K562 (cell line): ENCODE measurements around the gene DCAF15. TPM values are rescaled to one million over a fixed set of nuclear protein-coding genes. Genes with fewer than 3 reads are reported as not detected.

Experiments
- ATAC-seq: fragments of 200-7000 bp; cut with Tn5 transposase; 3 replicates; pipeline ENCODE4 v1.9.1; 2020; ENCODE audit warnings: moderate library complexity
- BruUV-seq: library from RNA; stranded (reverse); fragments of 400-500 nt; replicated peaks from 2 replicates; lab custom pipeline; 2021; lab: Mats Ljungman, UMichigan
- CTCF ChIA-PET: fragments of 300-600 bp; formaldehyde crosslinking; extraction: SDS; loops from one replicate; lab custom pipeline; 2021; ENCODE audit warnings: low intra/inter-chr PET ratio; lab: Yijun Ruan, JAX
- POLR2A ChIA-PET: fragments of 300-600, 350-650 bp; sonication (Branson Sonifier 250); formaldehyde crosslinking; extraction: SDS; loops from one replicate; lab custom pipeline; 2021; ENCODE audit warnings: antibody characterized with exemption, inconsistent platforms; lab: Yijun Ruan, JAX
- DNase-seq, 4 experiments: peaks; one replicate each; pipeline versions ENCODE4 v3.0.0 to v3.0.0-alpha.2; 2011 to 2018; ENCODE audit warnings: low spot score in 3 of 4, mixed read lengths in 3 of 4; ENCODE audit errors: extremely low read depth in 1 of 4
- FAIRE-seq: peaks from 2 replicates; lab custom pipeline; 2011; peaks lifted over from hg19 to GRCh38; lab: Jason Lieb, UNC
- H2AFZ ChIP-seq: 2 replicates; pipeline ENCODE4 v1.6.0; 2011; ENCODE audit warnings: low read depth, low read length, control low read depth, inconsistent platforms
- H3K27ac ChIP-seq: fragments of 200-600 bp; 3 replicates; pipeline ENCODE4 v1.8.0; 2011; ENCODE audit warnings: low read depth, mild to moderate bottlenecking, control low read depth, inconsistent platforms, low read length, moderate library complexity, mixed read lengths; ENCODE audit errors: extremely low read depth
- H3K27me3 ChIP-seq, 2 experiments: fragments of 300-600 bp in 1 of 2; 2 replicates in 1 of 2; 3 replicates in 1 of 2; pipeline versions ENCODE4 v1.6.0 to v1.8.0; 2011; ENCODE audit warnings: inconsistent platforms in 2 of 2, low read length in 2 of 2, mild to moderate bottlenecking in 1 of 2, mixed read lengths in 1 of 2, moderate library complexity in 1 of 2; ENCODE audit not compliant: control insufficient read depth in 2 of 2, insufficient read depth in 2 of 2
- H3K36me3 ChIP-seq: fragments of 300-600 bp; 3 replicates; pipeline ENCODE4 v1.8.0; 2011; ENCODE audit warnings: mild to moderate bottlenecking, low read length, inconsistent platforms; ENCODE audit not compliant: control insufficient read depth, insufficient read depth
- H3K4me1 ChIP-seq, 2 experiments: fragments of 200-600 bp in 1 of 2; replicated peaks in 1 of 2; 2 replicates in 1 of 2; 3 replicates in 1 of 2; pipeline versions ENCODE4 v1.5.1 to v1.8.0; 2011; ENCODE audit warnings: inconsistent platforms in 2 of 2, low read length in 2 of 2, mild to moderate bottlenecking in 1 of 2, mixed read lengths in 1 of 2, moderate library complexity in 1 of 2; ENCODE audit not compliant: control insufficient read depth in 2 of 2, insufficient read depth in 2 of 2
- H3K4me2 ChIP-seq: 2 replicates; pipeline ENCODE4 v1.6.1; 2011; ENCODE audit warnings: low read length, control low read depth, inconsistent platforms, mixed read lengths; ENCODE audit not compliant: insufficient read depth
- H3K4me3 ChIP-seq: fragments of 200-600 bp; sonication (generic), shearing (Covaris generic); 2 replicates; pipeline ENCODE4 v1.5.1; 2016; ENCODE audit warnings: control low read depth, inconsistent platforms
- H3K79me2 ChIP-seq: fragments of 200-600 bp; 3 replicates; pipeline ENCODE4 v1.8.0; 2011; ENCODE audit warnings: low read length, inconsistent platforms; ENCODE audit not compliant: control insufficient read depth, insufficient read depth
- H3K9ac ChIP-seq, 2 experiments: 2 replicates each; pipeline versions ENCODE4 v1.6.0 to v1.6.1; 2011; ENCODE audit warnings: low read depth in 2 of 2, low read length in 2 of 2, control low read depth in 1 of 2, inconsistent platforms in 1 of 2, mild to moderate bottlenecking in 1 of 2, mixed read lengths in 1 of 2; ENCODE audit not compliant: insufficient read depth in 1 of 2
- H3K9me1 ChIP-seq: one replicate; pipeline ENCODE4 v1.6.0; 2011; ENCODE audit warnings: inconsistent platforms, mild to moderate bottlenecking, low read length, moderate library complexity; ENCODE audit not compliant: control insufficient read depth, insufficient read depth
- H3K9me3 ChIP-seq: replicated peaks from 2 replicates; pipeline ENCODE4 v1.5.1; 2011; ENCODE audit warnings: low read depth, low read length, inconsistent platforms; ENCODE audit not compliant: control insufficient read depth, insufficient read depth
- H4K20me1 ChIP-seq: replicated peaks from 2 replicates; pipeline ENCODE4 v1.6.1; 2011; ENCODE audit warnings: low read length, inconsistent platforms, mixed read lengths; ENCODE audit not compliant: control insufficient read depth, insufficient read depth
- CBX1 ChIP-seq: sonication (generic); IDR thresholded peaks from 2 replicates; pipeline ENCODE4 v1.6.1; 2016; ENCODE audit warnings: antibody characterized with exemption, low read depth, mild to moderate bottlenecking
- FOXO4 ChIP-seq: fragments of 450-650 bp; formaldehyde crosslinking; IDR thresholded peaks from 2 replicates; pipeline ENCODE4 v1.4.0; 2020; ENCODE audit warnings: mild to moderate bottlenecking, moderate library complexity
- IRF2 ChIP-seq: sonication (generic); formaldehyde crosslinking; IDR thresholded peaks from 2 replicates; pipeline ENCODE4 v1.8.1; 2022; ENCODE audit warnings: mild to moderate bottlenecking, missing genetic modification reagents
- MAFG ChIP-seq: fragments of 450-650 bp; conservative IDR thresholded peaks from 2 replicates; pipeline ENCODE4 v1.6.1; 2016; ENCODE audit warnings: missing genetic modification characterization, missing compliant biosample characterization
- MTF1 ChIP-seq: fragments of 250-450 bp; sonication (Bioruptor Pico); IDR thresholded peaks from 2 replicates; pipeline ENCODE4 v1.9.0; 2021; ENCODE audit warnings: moderate library complexity, mild to moderate bottlenecking, inconsistent platforms, borderline replicate concordance
- POLR2G ChIP-seq: fragments of 200-400 bp; formaldehyde crosslinking; IDR thresholded peaks from 2 replicates; pipeline ENCODE4 v1.6.1; 2017; ENCODE audit warnings: low read depth, mild to moderate bottlenecking, antibody characterized with exemption, low read length, moderate library complexity
- RBFOX2 ChIP-seq: fragments of 200-400 bp; formaldehyde crosslinking; IDR thresholded peaks from 2 replicates; pipeline ENCODE4 v1.6.1; 2017; ENCODE audit warnings: low read depth, mild to moderate bottlenecking, low read length, moderate library complexity
- RFX7 ChIP-seq: fragments of 250-450 bp; sonication (Bioruptor Pico); IDR thresholded peaks from 2 replicates; pipeline ENCODE4 v1.5.1; 2021; ENCODE audit warnings: mild to moderate bottlenecking
- ZNF407 ChIP-seq: fragments of 450-650 bp; IDR thresholded peaks from 2 replicates; pipeline ENCODE4 v1.6.1; 2016; ENCODE audit warnings: low read depth
- ZNF830 ChIP-seq: fragments of 250-450 bp; sonication (Bioruptor Pico); IDR thresholded peaks from 2 replicates; pipeline ENCODE4 v1.5.0; 2021; ENCODE audit warnings: mild to moderate bottlenecking
- WGBS: fragments of 100-300 bp; shearing (Covaris generic); methylation state at CpG from one replicate; pipeline ENCODE4 v1.1.6; 2016; ENCODE audit warnings: low coverage, mixed read lengths; ENCODE audit not compliant: insufficient coverage; ENCODE audit errors: missing lambda C conversion rate; 5-methylcytosine and 5-hydroxymethylcytosine counted together
- in situ Hi-C: fragments of 300-500 bp; cut with MboI; formaldehyde crosslinking; loops from 4 replicates; pipeline ENCODE4 v1.15.0; 2018; ENCODE audit warnings: inconsistent platforms, mixed read lengths
- intact Hi-C: fragments of 100-400 bp; cut with micrococcal nuclease; formaldehyde crosslinking; loops from 2 replicates; pipeline ENCODE4 v1.14.2; 2022
- polyA plus RNA-seq, 8 experiments: library from polyadenylated mRNA; depleted of rRNA in 4 of 8; stranded (reverse) in 5 of 8; unstranded in 3 of 8; fragments of >200 nt; fragmentation: Nextera tagmentation in 2 of 8; fragmentation: Illumina TruSeq in 1 of 8; extraction: Ambion mirVana in 2 of 8; extraction: Trizol in 1 of 8; gene quantifications; 2 replicates each; pipeline versions ENCODE4 v1.2.1 to v1.2.3, GENCODE V29; 2011 to 2014; ENCODE audit warnings: inconsistent platforms in 1 of 8, missing spikeins in 1 of 8
- total RNA-seq, 7 experiments: library from RNA; depleted of rRNA in 6 of 7; stranded (reverse); fragments of >200 nt in 6 of 7; fragmentation: Illumina TruSeq in 2 of 7; extraction: Trizol in 2 of 7; gene quantifications; 2 replicates each; pipeline versions ENCODE4 v1.2.1 to v1.2.3, GENCODE V29; 2011 to 2021; ENCODE audit warnings: low replicate concordance in 1 of 7

The DCAF15 gene
- total and polyA plus RNA-seq, 9 of the 15 experiments (the other 6 are each of a cell fraction or from before 2014, with no cell fraction given): 0.17 to 68.5 (median 27.7) TPM

- intact Hi-C loops: loop anchor here (10.0 kb wide), 1 partner anchor 79 kb away; the partner anchor contains the start of gene IL27RA
- Histone ChIP-seq H3K4me3 (no peak overlapping the region), H3K36me3 (peaks cover 69% of the 10 kb centered on the region), H3K27ac (no peak overlapping the region), H2AFZ (no peak overlapping the region), H4K20me1 (peaks cover 4% of the 10 kb centered on the region; the same call in 1 of the 2 replicates), H3K79me2 (peaks cover 23% of the 10 kb centered on the region), H3K9me1 (no peaks in the 10 kb centered on the region), H3K4me2 (no peak overlapping the region), H3K9me3 (no peaks in the 10 kb centered on the region), H3K4me1 (peaks cover 14 to 76% of the 10 kb centered on the region in 2 experiments; a peak in 4 of 5 replicates), H3K27me3 (no peaks in the 10 kb centered on the region), H3K9ac (no peak overlapping the region)
- ATAC-seq (no peak), DNase-seq (no peak), FAIRE-seq (no peak)
- ChIA-PET POLR2A (interaction anchor here (0.6 to 0.8 kb wide), 3 partner anchors 87 to 637 kb away, joined by 3 to 4 read pairs (median 3); no protein-coding TSS in a partner anchor), CTCF (no interaction called here)
- TF ChIP-seq RFX7 (CRISPR knock-in tag) (no peak), ZNF407 (no peak), MAFG (no peak), MTF1 (CRISPR knock-in tag) (no peak), FOXO4 (CRISPR knock-in tag) (no peak), ZNF830 (CRISPR knock-in tag) (no peak), POLR2G (peak; percentile 26; the same call in 1 of the 2 replicates), IRF2 (CRISPR knock-in tag) (no peak), RBFOX2 (peak; percentile 49; the same call in 1 of the 2 replicates), CBX1 (no peak)
- no TSS peak for BruUV-seq
- WGBS: 97% methylated on average over 27 of the region's 42 CpGs
- in situ Hi-C loops: no loop called here
These were observed 3.5 kb downstream of the DCAF15 start for GRCh38 chr19:13955662-13956364.
